Astrocyte of the cerebellum (primary cell): ENCODE measurements around the gene MEGF11.
A peak's percentile ranks its signal among the peaks of the same experiment; 100 is the strongest.

ENCODE experiments used
- DNase-seq: peaks from one replicate; pipeline ENCODE4 v3.0.0-alpha.2; 2011; ENCODE audit warnings: low read depth
- H3K4me3 ChIP-seq: 2 replicates; pipeline ENCODE4 v1.5.1; 2011; ENCODE audit warnings: mild to moderate bottlenecking, low read depth, low read length, moderate library complexity
- in situ Hi-C: cut with HindIII; loops from 2 replicates; pipeline ENCODE4 v1.10.0; 2017; ENCODE audit warnings: low sequenced_read_pairs
- TF ChIP-seq, protein P1 (sequence below): IDR thresholded peaks from 2 replicates; pipeline ENCODE4 v1.5.1; 2012; ENCODE audit warnings: low read length, low read depth, moderate library complexity, mild to moderate bottlenecking; ENCODE audit errors: missing control alignments

MEGF11 gene

DNA sequence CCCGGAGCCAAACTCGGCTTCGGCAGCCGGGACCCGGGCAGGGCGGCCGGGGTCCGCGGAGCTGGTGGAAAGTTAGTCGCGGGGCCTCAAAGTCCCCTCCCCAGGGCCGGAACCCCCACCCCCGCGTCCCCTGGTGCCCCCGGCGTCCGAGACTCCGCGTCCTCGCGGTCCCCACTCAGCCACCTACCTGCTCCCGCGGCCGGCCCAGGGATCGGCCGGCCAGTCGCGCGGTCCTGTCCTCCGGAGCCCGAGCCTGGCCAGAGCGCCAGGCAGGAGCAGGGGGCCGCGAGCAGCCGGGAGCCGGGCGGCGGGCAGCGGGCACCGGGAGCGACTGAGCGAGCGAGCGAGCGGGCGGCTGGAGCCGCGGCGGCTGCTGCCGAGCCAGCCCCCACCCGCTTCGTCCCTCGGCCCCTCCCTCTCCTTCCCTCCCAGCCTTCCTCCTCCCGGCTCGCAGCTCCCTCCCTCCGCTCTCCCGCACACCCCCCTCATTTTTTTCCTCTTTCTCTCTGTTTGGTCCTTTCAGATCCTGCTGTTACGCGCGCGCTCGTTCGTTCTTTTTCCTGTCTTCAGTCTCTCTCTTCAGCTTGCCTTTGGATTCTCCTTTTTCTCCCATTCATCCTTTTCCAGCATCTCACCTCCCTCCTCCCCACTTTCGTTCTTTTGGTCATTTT is at the start of gene MEGF11:
Gene MEGF11 (minus strand): TSS at position 333 of the 671 bp plus-strand sequence. CDS start 125,347 bp downstream, outside the sequence.
- TF ChIP-seq, protein P1, sequence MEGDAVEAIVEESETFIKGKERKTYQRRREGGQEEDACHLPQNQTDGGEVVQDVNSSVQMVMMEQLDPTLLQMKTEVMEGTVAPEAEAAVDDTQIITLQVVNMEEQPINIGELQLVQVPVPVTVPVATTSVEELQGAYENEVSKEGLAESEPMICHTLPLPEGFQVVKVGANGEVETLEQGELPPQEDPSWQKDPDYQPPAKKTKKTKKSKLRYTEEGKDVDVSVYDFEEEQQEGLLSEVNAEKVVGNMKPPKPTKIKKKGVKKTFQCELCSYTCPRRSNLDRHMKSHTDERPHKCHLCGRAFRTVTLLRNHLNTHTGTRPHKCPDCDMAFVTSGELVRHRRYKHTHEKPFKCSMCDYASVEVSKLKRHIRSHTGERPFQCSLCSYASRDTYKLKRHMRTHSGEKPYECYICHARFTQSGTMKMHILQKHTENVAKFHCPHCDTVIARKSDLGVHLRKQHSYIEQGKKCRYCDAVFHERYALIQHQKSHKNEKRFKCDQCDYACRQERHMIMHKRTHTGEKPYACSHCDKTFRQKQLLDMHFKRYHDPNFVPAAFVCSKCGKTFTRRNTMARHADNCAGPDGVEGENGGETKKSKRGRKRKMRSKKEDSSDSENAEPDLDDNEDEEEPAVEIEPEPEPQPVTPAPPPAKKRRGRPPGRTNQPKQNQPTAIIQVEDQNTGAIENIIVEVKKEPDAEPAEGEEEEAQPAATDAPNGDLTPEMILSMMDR: no peak
- in situ Hi-C loops: no loop called here
- DNase-seq: no peak
- peak within 1 kb of the TSS; percentile 37 for H3K4me3 ChIP-seq

DNA sequence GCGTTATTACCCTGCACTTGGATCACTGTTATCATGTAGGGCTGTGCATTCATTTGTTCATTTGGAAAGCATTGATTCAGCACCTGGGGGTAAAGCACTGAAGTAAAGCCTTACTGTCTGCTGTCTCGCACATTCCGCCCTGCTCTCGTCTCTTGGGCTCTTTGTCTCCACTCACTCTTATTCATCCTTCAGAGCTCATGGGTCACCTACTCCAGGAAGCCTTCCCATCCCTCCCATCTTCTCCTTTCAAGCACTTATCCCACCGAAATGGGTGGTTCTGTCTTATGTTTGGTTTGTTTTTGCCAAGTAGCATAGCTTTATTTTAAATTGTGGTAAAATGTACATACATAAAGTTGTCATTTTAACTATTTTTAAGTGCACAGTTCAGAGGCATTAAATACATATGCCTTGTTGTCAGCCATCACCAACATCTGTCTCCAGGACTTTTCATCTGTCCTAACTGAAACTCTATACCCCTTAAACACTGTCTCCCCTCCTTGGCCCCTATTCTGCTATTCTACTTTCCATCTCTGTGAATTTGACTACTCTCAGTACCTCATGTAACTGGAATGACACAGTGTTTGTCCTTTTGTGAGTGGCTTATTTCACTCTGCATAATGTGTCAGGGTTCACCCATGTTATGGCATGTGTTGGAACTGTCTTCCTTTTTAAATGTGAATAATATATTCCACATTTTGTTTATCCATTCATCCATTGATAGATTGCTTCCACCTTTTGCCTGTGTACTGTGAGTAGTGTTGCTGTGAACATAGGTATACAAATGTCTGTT is 49.1 kb upstream of the MEGF11 start:
- DNase-seq: no peak
- no peak overlapping the region for H3K4me3 ChIP-seq
- in situ Hi-C loops: loop anchor here (25.0 kb wide), 1 partner anchor 110 kb away; no protein-coding TSS in a partner anchor
- TF ChIP-seq, protein P1: no peak

DNA sequence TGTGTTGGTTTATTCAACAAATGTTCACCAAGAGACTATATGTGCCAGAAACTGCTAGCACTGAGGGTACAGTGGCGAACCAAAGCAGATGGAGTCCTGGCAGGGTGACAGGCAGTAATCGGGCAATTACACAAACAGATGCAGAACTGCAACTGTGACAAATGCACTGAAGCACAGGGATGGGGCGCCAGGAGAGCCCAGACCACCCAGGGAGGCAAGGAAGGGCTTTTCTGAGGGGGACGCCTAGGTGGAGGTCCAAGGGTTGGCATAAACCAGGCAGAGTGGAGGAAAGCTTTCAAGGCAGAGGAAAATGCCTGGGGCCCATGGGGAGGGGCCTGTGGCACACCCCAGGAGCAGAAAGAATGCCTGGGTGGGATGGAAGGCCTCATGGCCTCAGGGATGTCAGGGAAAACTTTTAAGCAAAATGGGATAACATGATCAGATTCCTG is 45.3 kb upstream of the MEGF11 start:
- H3K4me3 ChIP-seq: no peak overlapping the region
- TF ChIP-seq, protein P1: no peak
- in situ Hi-C loops: no loop called here
- no peak for DNase-seq

DNA sequence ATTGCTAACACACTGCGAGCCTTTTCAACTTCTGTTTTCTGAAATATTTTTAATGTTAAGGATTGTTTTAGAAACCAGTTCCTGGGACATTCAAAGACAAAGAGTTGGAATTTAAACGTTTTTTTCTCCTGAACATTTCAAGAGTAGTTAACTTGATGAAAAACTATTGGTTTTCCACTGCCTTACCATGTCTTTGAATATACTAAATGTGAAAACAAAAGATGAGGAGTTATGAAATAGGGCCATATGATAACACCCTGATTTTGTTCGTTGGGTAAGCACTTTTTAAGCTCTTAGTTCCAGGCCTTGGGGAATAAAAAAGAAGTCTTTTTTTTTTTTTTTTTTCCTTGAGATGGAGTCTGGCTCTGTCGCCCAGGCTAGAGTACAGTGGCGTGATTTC is 42.6 kb upstream of the MEGF11 start:
- TF ChIP-seq, protein P1: no peak
- no peak for DNase-seq
- H3K4me3 ChIP-seq: no peak overlapping the region
- in situ Hi-C loops: no loop called here

DNA sequence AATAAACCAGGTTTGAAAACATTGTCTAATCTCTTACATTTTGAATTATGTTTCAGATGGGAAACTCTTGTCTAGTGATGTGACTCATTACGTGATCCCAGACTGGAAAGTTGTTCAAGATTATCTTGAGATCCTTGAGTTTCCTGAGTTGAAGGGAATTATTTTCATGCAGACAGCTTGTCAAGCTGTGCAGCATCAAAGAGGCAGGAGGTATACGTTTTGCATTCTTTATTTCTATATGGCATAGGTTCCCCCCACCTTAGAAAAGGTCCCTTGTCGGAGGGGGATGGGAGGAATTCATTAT is 41.3 kb upstream of the MEGF11 start:
- in situ Hi-C loops: no loop called here
- DNase-seq: no peak
- H3K4me3 ChIP-seq: no peak overlapping the region
- TF ChIP-seq, protein P1: no peak

DNA sequence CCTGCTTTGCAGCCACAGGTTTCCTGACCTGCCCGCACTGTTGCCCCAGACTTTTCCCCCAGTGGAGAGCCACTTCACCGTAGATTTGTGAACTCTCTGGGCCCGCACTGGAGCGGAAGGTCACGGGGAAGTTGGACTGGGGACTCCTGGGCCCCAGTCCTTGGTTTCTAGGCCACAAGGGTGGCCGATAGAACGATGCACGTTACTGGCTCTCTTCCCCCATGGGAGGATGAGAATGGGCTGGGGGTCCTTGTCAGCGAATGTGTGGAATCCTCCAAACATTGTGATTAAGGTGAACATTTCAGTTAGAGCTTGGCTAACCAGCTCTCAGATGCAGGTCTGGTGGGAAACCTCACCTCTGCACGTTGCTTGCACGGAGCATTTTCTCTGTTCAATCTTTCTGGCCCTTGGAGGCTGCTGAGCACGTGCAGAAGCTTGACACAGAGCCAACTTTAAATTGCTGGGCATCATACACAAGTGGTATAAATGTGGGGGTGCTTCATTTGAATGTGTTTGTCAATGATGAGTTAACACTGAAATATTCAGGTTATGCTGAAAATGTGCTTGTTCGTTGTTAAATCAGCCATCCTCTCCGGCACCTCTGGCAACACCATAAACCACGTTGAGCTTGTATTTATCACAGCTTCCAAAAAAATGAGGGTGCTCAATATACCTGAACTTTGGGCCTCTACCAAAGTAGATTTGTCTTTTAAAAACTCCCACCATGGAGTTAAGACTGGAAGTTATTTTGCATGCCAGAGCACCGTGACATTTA is 40.8 kb upstream of the MEGF11 start:
- TF ChIP-seq, protein P1: no peak
- in situ Hi-C loops: no loop called here
- peak; percentile 54 for DNase-seq
- peak overlapping the region; percentile 51 for H3K4me3 ChIP-seq
